SK-N-MC (cell line): ENCODE results near the gene KRTAP5-3.

Experiments used
- EZH2 ChIP-seq: fragments of 200-600 bp; sonication (generic); IDR thresholded peaks from one replicate; pipeline ENCODE4 v1.6.1; 2017; ENCODE audit warnings: antibody characterized with exemption
- POLR2AphosphoS5 ChIP-seq: IDR thresholded peaks from 2 replicates; pipeline ENCODE4 v1.6.1; 2012; ENCODE audit warnings: mild to moderate bottlenecking, low read depth, low read length, borderline replicate concordance

DNA sequence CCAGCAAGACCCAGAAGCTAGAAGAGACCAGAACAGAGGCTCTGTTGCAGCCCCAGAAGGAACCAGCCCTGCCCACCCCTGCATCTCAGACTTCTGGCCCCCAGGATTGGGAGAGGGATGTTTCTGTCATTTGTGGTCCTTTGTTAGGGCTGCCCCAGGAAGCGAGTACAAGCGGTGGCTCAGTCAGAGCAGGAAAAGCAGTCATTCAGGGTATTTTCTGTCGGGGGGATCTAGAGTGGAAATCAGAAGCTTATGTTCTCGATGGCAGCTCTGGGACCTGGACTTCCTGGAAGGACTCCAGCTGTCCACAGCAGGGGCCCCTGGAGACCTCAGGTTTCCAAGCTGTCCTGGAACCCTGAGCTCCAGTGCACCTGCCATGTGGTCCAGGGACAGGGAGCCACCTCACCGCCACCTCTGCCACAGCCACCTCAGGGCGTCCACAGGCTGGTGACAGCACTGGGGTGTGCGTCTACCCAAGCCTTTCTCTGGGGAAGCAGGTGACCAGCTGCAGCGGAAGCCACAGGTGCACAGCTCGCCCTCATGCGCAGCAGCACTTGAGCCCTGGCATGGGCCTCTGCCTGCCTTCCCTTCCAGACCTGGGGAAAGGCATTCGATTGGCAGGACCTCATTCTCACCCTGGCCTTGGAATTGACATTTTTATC is 23.9 kb upstream of the KRTAP5-3 start:
- TF ChIP-seq POLR2AphosphoS5 (no peak), EZH2 (no peak)
